ENCODE data around the gene LINGO3.
"Not testable (repeated sequence)": the region's sequence is repeated elsewhere in the genome, so short reads cannot be mapped to it uniquely, and the experiment has no call there.

Gene LINGO3

GRCh38 chr19:2308114-2308556, at the start of gene LINGO3:
Gene LINGO3 (minus strand): TSS chr19:2308154. CDS start chr19:2291776, 16,378 bp downstream.
- no peak for DNase-seq

DNA sequence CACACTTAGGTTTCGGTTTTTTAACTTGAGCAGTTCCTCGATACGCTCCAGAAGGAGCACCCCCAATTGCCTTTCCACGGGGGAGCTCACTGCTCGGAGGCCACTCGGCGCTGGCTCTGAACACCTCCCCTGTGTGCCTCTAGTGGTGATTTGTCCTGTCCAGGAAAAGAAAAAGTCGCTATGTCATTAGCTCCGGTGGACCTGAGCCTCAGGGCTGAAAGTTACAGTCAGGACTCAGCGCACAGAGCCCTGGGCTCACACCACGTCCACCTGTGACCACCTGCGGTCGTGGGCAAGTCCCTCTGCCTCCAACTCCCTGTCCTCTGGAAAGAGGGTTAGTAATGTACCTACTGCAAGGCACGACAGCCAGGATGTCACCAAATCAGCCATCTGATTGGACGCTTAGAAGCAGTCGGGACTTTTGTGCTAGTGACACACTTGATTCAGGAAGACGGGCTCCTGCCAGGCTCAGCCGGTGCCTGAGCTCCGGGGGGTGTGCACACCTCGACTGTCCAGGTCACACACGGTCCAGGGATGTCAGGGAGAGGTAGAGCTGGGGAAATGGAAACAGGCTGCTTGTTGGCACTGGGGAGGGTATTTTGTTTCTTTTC, 48.2 kb upstream of the LINGO3 start:
- DNase-seq, result no peak

DNA sequence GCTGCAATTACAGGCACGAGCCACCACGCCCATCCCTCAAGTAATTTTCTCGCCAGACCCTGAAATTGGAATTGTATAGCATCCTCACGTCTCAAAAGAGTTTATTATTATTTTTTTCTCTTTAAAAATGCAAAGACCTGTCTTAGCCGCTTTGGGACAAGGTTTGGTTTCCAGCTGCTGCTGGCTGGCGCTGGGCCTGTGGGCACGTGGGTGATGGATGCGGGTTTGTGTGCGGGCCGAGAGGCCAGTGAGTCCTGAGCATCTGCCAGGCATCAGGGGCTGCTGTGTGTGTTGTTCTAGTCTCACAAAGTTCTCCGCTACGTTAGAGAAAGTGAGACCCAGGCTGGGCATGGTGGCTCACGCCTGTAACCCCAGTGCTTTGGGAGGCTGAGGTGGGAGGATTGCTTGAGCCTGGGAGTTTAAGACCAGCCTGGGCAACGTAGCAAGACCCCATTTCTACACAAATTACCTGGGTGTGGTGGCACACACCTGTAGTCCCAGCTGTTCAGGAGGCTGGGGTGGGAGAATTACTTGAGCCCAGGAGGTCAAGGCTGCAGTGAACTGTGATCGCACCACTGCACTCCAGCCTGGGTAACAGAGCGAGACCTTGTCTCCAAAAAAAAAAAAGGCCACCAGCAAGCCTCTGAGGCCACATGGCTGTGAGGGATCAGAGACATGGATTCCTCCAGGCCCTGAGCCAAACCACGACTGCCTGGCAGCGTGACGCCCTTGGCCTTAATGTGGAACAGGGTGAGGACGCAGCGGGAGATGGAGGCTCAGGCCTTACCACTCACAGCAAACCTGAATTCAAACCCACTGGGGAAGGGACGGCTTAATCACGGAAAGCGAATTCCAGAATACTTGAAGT, 47.4 kb upstream of the LINGO3 start:
- no peak for DNase-seq

DNA sequence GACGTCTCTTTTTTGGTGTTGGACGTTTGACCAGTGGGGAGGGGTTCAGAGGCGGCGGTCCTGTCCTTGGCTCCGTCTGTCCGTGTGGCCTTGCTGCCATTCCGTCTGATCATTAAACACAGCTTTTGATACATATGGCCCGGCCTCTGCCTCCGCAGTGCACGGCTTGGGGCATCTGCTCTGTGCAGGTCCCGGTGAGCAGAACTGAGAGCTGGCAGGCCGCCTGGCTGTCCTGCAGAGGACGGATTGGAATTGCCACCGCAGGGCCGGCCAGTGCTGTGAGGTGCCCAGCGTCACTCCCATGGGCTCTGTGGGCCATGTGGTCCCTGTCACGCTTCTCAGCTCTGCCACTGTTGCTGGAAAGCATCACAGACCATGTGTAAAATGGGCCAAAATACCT, 46.7 kb upstream of the LINGO3 start:
- DNase-seq, result no peak

- no peak for DNase-seq
These were observed 46.1 kb upstream of the LINGO3 start for GRCh38 chr19:2353887-2354592.

GRCh38 chr19:2353159-2353886, 45.4 kb upstream of the LINGO3 start:
- no peak for DNase-seq

GRCh38 chr19:2352121-2352520, 44.2 kb upstream of the LINGO3 start:
- no peak for DNase-seq

DNA sequence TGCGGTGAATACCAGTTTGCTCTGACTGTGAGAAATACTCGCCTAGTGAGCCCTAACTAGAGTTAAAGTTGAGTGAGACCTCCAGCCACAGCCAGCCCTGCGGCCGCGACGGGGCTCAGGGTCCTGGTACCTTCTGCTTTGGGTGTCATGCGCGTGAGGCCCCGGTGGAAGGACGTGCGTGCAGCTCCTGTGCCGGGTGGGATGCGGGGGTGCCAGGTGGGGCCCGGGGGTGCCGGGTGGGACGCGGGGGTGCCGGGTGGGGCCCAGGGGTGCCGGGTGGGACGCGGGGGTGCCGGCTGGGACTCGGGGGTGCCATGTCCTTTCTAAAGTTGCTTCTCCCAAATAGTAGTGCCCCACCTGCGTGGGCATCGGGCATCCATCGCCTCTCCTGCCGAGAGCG, 43.6 kb upstream of the LINGO3 start:
- no peak for DNase-seq

- DNase-seq, result no peak
These were observed 42.7 kb upstream of the LINGO3 start for GRCh38 chr19:2350656-2351055.

- DNase-seq, result not testable (repeated sequence)
These were observed 41.9 kb upstream of the LINGO3 start for GRCh38 chr19:2349818-2350217.

- DNase-seq, result no peak
These were observed 38.1 kb upstream of the LINGO3 start for GRCh38 chr19:2345794-2346663.

DNA sequence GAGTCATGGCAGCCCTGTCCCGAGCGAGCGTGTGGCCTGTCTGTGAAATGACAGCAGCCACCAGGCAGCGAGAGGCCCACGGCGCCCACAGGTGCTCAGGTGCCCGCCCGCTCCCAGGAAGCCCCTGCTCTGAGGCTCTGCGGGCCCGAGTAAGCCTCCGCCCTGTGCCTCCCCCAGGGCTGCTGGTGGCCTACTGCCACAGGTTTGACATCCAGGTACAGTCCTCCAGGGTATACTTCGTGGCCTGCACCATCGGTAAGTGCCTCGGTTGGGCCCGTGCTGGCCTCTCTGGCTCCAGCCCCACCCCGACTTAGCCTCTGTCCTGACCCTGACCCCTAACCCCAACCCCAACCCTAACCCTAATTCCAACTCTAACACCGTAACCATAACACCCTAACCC, 37.1 kb upstream of the LINGO3 start:
- no peak for DNase-seq

- no peak for DNase-seq
These were observed 36.5 kb upstream of the LINGO3 start for GRCh38 chr19:2344381-2344870.

- no peak for DNase-seq
These were observed 35.5 kb upstream of the LINGO3 start for GRCh38 chr19:2343289-2343982.

GRCh38 chr19:2342656-2343288, 34.8 kb upstream of the LINGO3 start:
- no peak for DNase-seq

DNA sequence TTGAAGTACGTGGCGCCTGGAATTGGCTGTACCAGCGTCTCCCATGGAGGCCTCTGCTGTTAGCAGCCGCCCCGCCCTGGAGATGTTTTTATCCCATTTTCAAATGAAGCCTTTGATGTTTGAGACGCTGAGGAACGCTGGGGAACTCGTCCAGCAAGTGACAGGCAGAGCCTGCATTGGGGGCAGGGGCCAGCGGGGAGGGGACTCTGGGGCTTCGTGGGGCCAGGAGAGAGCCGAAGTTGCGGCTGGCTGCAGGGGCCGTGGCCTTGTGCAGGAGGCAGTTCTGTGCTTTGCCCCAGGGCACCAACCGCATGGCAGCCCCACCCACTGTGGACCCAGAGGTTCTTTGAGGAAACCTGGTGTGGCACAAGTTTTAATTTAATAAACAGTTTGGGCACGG, 34.0 kb upstream of the LINGO3 start:
- no peak for DNase-seq

- no peak for DNase-seq
These were observed 33.3 kb upstream of the LINGO3 start for GRCh38 chr19:2341244-2341751.

DNA sequence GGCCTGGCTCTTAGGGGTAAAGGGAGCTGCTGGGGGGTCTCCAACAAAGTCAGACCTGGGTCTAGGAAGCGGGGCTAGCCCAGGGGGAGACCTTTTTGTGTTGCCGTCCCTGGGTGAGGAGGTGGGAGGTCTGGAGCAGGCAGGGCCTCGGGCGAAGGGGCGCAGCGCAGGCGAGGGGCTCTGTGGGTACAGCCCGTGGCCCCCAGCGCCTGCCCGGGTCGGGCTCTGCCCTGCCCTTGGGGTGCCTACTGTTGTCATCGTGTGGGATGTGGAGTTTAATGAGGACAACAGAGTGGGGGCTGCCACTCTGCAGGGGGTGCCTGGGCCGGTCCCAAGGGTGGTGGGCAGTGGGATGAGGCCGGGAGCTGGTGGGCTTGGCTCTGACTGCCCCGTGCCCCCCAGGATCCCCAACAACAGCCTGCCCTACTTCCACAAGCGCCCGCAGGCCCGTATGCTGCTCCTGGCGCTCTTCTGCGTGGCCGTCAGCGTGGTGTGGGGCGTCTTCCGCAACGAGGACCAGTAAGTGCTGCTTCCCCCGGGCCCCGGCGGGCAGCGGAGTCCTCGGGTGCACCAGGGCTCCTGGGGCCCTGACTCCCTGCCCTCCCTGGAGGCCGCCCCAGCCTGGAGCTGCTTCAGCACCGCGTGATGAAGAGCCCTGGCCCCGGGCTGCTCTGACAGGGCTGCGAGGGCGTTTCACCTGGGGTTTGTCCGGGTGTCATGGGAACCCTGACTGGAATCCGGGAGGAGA, 32.7 kb upstream of the LINGO3 start:
- no peak for DNase-seq

DNA sequence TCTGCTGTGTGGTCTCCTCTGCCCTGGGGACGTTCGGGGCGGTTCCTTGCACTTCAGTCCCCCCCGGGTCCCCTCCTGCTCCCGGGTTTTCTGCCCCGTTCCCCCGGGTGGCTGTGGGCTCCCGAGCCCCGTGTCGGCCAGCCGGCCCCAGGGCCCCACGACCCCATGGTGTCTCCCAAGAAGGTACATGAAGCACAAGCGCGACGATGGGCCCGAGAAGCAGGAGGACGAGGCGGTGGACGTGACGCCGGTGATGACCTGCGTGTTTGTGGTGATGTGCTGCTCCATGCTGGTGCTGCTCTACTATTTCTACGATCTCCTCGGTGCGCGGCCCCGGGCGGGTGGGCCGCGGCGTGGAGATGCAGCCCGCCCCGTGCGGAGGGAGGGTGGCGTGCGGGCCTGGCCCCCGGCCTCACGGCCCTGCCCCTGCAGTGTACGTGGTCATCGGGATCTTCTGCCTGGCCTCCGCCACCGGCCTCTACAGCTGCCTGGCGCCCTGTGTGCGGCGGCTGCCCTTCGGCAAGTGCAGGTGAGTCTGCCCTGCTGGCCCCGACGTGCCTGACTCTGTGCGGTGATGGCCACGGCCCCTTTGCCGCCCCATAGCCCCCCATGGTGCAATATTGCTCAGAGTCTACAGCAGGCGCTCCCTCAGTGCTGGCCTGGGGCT, 31.8 kb upstream of the LINGO3 start:
- DNase-seq, result no peak
